ENCODE data around the gene MAPK6. TPM values are rescaled to one million over a fixed set of nuclear protein-coding genes. Genes with fewer than 3 reads are reported as not detected.

Gene MAPK6
- total and polyA plus RNA-seq, 9 of the 15 experiments (the other 6 are each of a cell fraction or from before 2014, with no cell fraction given), result 28.5 to 97.1 (median 74.0) TPM

- TF ChIP-seq CHD7 (IDR thresholded peaks at IDR 0.05; ENCODE audit: low read depth, low read length) (no peak), CHAMP1 (IDR thresholded peaks at IDR 0.05) (no peak), CREB3 (tag; conservative IDR thresholded peaks at IDR 0.05; ENCODE audit: low read depth) (no peak), MAZ (CRISPR knock-in tag; conservative IDR thresholded peaks at IDR 0.05 in 1 of 2, IDR thresholded peaks at IDR 0.05 in 1 of 2) (no peak), MIER1 (IDR thresholded peaks at IDR 0.05; ENCODE audit: low read depth) (no peak), HBP1 (CRISPR knock-in tag; IDR thresholded peaks at IDR 0.05) (no peak)
Observed at GRCh38 chr15:52011711-52012144, 7.3 kb upstream of the MAPK6 start (continued).

All from K562 (cell line).